Measurements from ENCODE around the gene FBXO7.

Gene FBXO7

GRCh38 chr22:32487461-32487860 lies 12.8 kb downstream of the FBXO7 start:
- Histone ChIP-seq H3K27me3 (ENCODE audit: control insufficient read depth, insufficient read depth, low read length, poor library complexity, severe bottlenecking) (no peaks in the 10 kb centered on the region), H3K27ac (ENCODE audit: insufficient read depth, low read depth, low read length, poor library complexity, severe bottlenecking) (no peak overlapping the region), H3K9me3 (ENCODE audit: control insufficient read depth, low read length) (no peaks in the 10 kb centered on the region), H3K4me3 (ENCODE audit: insufficient read depth, low read depth, low read length) (no peak overlapping the region), H3K36me3 (ENCODE audit: control insufficient read depth, insufficient read depth, low read length) (peaks cover 7% of the 10 kb centered on the region), H3K4me1 (ENCODE audit: control insufficient read depth, insufficient read depth, low read length) (no peaks in the 10 kb centered on the region)
- WGBS, 2 experiments: 97 to 100% methylated on average over 1 of the region's 1 CpG

GRCh38 chr22:32489377-32489776 lies 14.8 kb downstream of the FBXO7 start:
- no peak overlapping the region for H3K27ac ChIP-seq (ENCODE audit: insufficient read depth, low read depth, low read length, poor library complexity, severe bottlenecking)
- WGBS, 2 experiments: 72 to 97% methylated on average over 2 of the region's 2 CpGs
- H3K4me1 ChIP-seq (ENCODE audit: control insufficient read depth, insufficient read depth, low read length): no peaks in the 10 kb centered on the region
- H3K36me3 ChIP-seq (ENCODE audit: control insufficient read depth, insufficient read depth, low read length): peaks cover 14% of the 10 kb centered on the region
- H3K9me3 ChIP-seq (ENCODE audit: control insufficient read depth, low read length): no peaks in the 10 kb centered on the region
- H3K27me3 ChIP-seq (ENCODE audit: control insufficient read depth, insufficient read depth, low read length, poor library complexity, severe bottlenecking): no peaks in the 10 kb centered on the region
- no peak overlapping the region for H3K4me3 ChIP-seq (ENCODE audit: insufficient read depth, low read depth, low read length)

GRCh38 chr22:32490279-32490678 lies 15.7 kb downstream of the FBXO7 start:
- 96 to 97% methylated on average over 6 of the region's 6 CpGs for WGBS, 2 experiments
- Histone ChIP-seq H3K36me3 (ENCODE audit: control insufficient read depth, insufficient read depth, low read length) (peaks cover 9% of the 10 kb centered on the region), H3K27me3 (ENCODE audit: control insufficient read depth, insufficient read depth, low read length, poor library complexity, severe bottlenecking) (no peaks in the 10 kb centered on the region)

GRCh38 chr22:32492111-32492510 lies 17.5 kb downstream of the FBXO7 start:
- peaks cover 9% of the 10 kb centered on the region for H3K36me3 ChIP-seq (ENCODE audit: control insufficient read depth, insufficient read depth, low read length)
- H3K4me3 ChIP-seq (ENCODE audit: insufficient read depth, low read depth, low read length): no peak overlapping the region
- 95 to 96% methylated on average over 1 to 2 of the region's 2 CpGs for WGBS, 2 experiments
- no peaks in the 10 kb centered on the region for H3K27me3 ChIP-seq (ENCODE audit: control insufficient read depth, insufficient read depth, low read length, poor library complexity, severe bottlenecking)
- H3K4me1 ChIP-seq (ENCODE audit: control insufficient read depth, insufficient read depth, low read length): no peaks in the 10 kb centered on the region
- H3K9me3 ChIP-seq (ENCODE audit: control insufficient read depth, low read length): no peaks in the 10 kb centered on the region
- no peak overlapping the region for H3K27ac ChIP-seq (ENCODE audit: insufficient read depth, low read depth, low read length, poor library complexity, severe bottlenecking)

More at GRCh38 chr22:32490279-32490678, 15.7 kb downstream of the FBXO7 start:
- Histone ChIP-seq H3K27ac (ENCODE audit: insufficient read depth, low read depth, low read length, poor library complexity, severe bottlenecking) (no peak overlapping the region), H3K9me3 (ENCODE audit: control insufficient read depth, low read length) (no peaks in the 10 kb centered on the region), H3K4me3 (ENCODE audit: insufficient read depth, low read depth, low read length) (no peak overlapping the region), H3K4me1 (ENCODE audit: control insufficient read depth, insufficient read depth, low read length) (no peaks in the 10 kb centered on the region)

GRCh38 chr22:32493551-32493950 lies 18.9 kb downstream of the FBXO7 start:
- no peak overlapping the region for H3K27ac ChIP-seq (ENCODE audit: insufficient read depth, low read depth, low read length, poor library complexity, severe bottlenecking)
- no peak overlapping the region for H3K4me3 ChIP-seq (ENCODE audit: insufficient read depth, low read depth, low read length)
- peaks cover 20% of the 10 kb centered on the region for H3K36me3 ChIP-seq (ENCODE audit: control insufficient read depth, insufficient read depth, low read length)
- H3K4me1 ChIP-seq (ENCODE audit: control insufficient read depth, insufficient read depth, low read length): no peaks in the 10 kb centered on the region
- no peaks in the 10 kb centered on the region for H3K9me3 ChIP-seq (ENCODE audit: control insufficient read depth, low read length)
- no peaks in the 10 kb centered on the region for H3K27me3 ChIP-seq (ENCODE audit: control insufficient read depth, insufficient read depth, low read length, poor library complexity, severe bottlenecking)
- WGBS, 2 experiments: 98% methylated on average over 2 of the region's 2 CpGs

- no peak overlapping the region for H3K27ac ChIP-seq (ENCODE audit: insufficient read depth, low read depth, low read length, poor library complexity, severe bottlenecking)
- H3K27me3 ChIP-seq (ENCODE audit: control insufficient read depth, insufficient read depth, low read length, poor library complexity, severe bottlenecking): no peaks in the 10 kb centered on the region
- no peaks in the 10 kb centered on the region for H3K4me1 ChIP-seq (ENCODE audit: control insufficient read depth, insufficient read depth, low read length)
- peaks cover 20% of the 10 kb centered on the region for H3K36me3 ChIP-seq (ENCODE audit: control insufficient read depth, insufficient read depth, low read length)
- WGBS, 2 experiments: 91 to 97% methylated on average over 4 of the region's 4 CpGs
- no peak overlapping the region for H3K4me3 ChIP-seq (ENCODE audit: insufficient read depth, low read depth, low read length)
- H3K9me3 ChIP-seq (ENCODE audit: control insufficient read depth, low read length): no peaks in the 10 kb centered on the region
These were observed 20.4 kb downstream of the FBXO7 start for GRCh38 chr22:32494971-32495370.

GRCh38 chr22:32499666-32500065 lies 25.1 kb downstream of the FBXO7 start:
- no peak overlapping the region for H3K27ac ChIP-seq (ENCODE audit: insufficient read depth, low read depth, low read length, poor library complexity, severe bottlenecking)
- H3K36me3 ChIP-seq (ENCODE audit: control insufficient read depth, insufficient read depth, low read length): peaks cover 13% of the 10 kb centered on the region
- H3K9me3 ChIP-seq (ENCODE audit: control insufficient read depth, low read length): no peaks in the 10 kb centered on the region
- 84 to 90% methylated on average over 3 of the region's 3 CpGs for WGBS, 2 experiments
- H3K4me1 ChIP-seq (ENCODE audit: control insufficient read depth, insufficient read depth, low read length): peaks cover 5% of the 10 kb centered on the region
- H3K4me3 ChIP-seq (ENCODE audit: insufficient read depth, low read depth, low read length): no peak overlapping the region
- no peaks in the 10 kb centered on the region for H3K27me3 ChIP-seq (ENCODE audit: control insufficient read depth, insufficient read depth, low read length, poor library complexity, severe bottlenecking)

GRCh38 chr22:32501836-32502752 lies 27.5 kb downstream of the FBXO7 start:
- no peaks in the 10 kb centered on the region for H3K27me3 ChIP-seq (ENCODE audit: control insufficient read depth, insufficient read depth, low read length, poor library complexity, severe bottlenecking)
- H3K4me3 ChIP-seq (ENCODE audit: insufficient read depth, low read depth, low read length): no peak overlapping the region
- H3K4me1 ChIP-seq (ENCODE audit: control insufficient read depth, insufficient read depth, low read length): peaks cover 5% of the 10 kb centered on the region
- 77 to 79% methylated on average over 9 of the region's 9 CpGs for WGBS, 2 experiments
- H3K27ac ChIP-seq (ENCODE audit: insufficient read depth, low read depth, low read length, poor library complexity, severe bottlenecking): peak overlapping the region; percentile 79
- no peaks in the 10 kb centered on the region for H3K9me3 ChIP-seq (ENCODE audit: control insufficient read depth, low read length)
- peaks cover 11% of the 10 kb centered on the region for H3K36me3 ChIP-seq (ENCODE audit: control insufficient read depth, insufficient read depth, low read length)

GRCh38 chr22:32509045-32509444 lies 34.4 kb downstream of the FBXO7 start:
- no peak overlapping the region for H3K27ac ChIP-seq (ENCODE audit: insufficient read depth, low read depth, low read length, poor library complexity, severe bottlenecking)
- H3K27me3 ChIP-seq (ENCODE audit: control insufficient read depth, insufficient read depth, low read length, poor library complexity, severe bottlenecking): no peaks in the 10 kb centered on the region
- WGBS, 2 experiments: 91 to 98% methylated on average over 7 of the region's 7 CpGs
- H3K9me3 ChIP-seq (ENCODE audit: control insufficient read depth, low read length): no peaks in the 10 kb centered on the region
- H3K4me1 ChIP-seq (ENCODE audit: control insufficient read depth, insufficient read depth, low read length): no peaks in the 10 kb centered on the region
- no peak overlapping the region for H3K4me3 ChIP-seq (ENCODE audit: insufficient read depth, low read depth, low read length)
- no peaks in the 10 kb centered on the region for H3K36me3 ChIP-seq (ENCODE audit: control insufficient read depth, insufficient read depth, low read length)

- H3K27ac ChIP-seq (ENCODE audit: insufficient read depth, low read depth, low read length, poor library complexity, severe bottlenecking): no peak overlapping the region
- no peaks in the 10 kb centered on the region for H3K9me3 ChIP-seq (ENCODE audit: control insufficient read depth, low read length)
- WGBS, 2 experiments: 94 to 95% methylated on average over 3 of the region's 3 CpGs
- no peak overlapping the region for H3K4me3 ChIP-seq (ENCODE audit: insufficient read depth, low read depth, low read length)
- H3K36me3 ChIP-seq (ENCODE audit: control insufficient read depth, insufficient read depth, low read length): no peaks in the 10 kb centered on the region
- H3K4me1 ChIP-seq (ENCODE audit: control insufficient read depth, insufficient read depth, low read length): no peaks in the 10 kb centered on the region
- no peaks in the 10 kb centered on the region for H3K27me3 ChIP-seq (ENCODE audit: control insufficient read depth, insufficient read depth, low read length, poor library complexity, severe bottlenecking)
These were observed 36.7 kb downstream of the FBXO7 start for GRCh38 chr22:32511274-32511673.
